ENCODE measurements around the gene APLF.

APLF gene

DNA sequence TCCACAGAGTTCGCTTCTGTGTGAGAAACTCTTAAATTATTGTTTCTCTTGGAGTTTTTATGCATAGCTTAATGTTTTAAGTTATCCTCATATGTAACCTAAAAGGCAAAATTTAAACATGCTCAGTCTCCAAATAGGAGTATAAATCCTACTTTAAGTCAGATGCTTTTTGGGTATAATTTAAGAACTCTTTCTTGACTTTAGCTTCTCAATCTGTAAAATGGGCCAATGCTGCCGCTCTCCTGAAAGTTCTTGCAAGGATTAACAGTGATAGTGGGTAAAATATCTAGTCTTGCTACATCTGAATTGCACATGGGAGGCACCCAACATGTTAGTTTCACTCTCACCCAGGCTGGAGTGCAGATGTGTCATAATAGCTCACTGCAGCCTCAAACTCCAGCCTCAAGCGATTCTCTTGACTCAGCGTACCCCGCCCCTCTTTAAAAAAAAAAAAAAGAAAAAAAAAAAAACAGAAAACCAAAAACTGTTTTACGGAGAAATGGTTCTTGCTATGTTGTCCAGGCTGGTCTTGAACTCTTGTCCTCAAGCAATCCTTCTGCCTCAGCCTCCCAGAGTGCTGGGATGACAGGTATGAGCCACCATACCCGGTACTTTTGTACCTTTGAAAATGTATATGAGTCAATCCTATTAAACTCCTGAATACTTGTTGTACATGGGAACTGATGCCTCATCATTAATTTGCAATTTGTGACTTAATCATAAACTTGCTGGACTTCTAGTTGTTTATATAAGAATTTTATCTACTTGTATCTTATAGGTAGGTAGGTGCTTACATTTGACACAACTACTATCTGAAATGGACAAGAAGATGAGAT is 2.1 kb upstream of the APLF start:
- WGBS (ENCODE audit: insufficient coverage, insufficient read length) = no CpG with 5 or more reads among the region's 7 CpGs
- Histone ChIP-seq H3K36me3 (ENCODE audit: control insufficient read depth, insufficient read depth, low read length) (no peaks in the 10 kb centered on the region), H3K27me3 (ENCODE audit: control insufficient read depth, insufficient read depth, low read length) (no peaks in the 10 kb centered on the region), H3K27ac (ENCODE audit: low read length) (no peak overlapping the region), H3K9me3 (ENCODE audit: control insufficient read depth, insufficient read depth, low read length) (no peaks in the 10 kb centered on the region), H3K4me1 (ENCODE audit: control insufficient read depth, insufficient read depth, low read length) (no peaks in the 10 kb centered on the region), H3K4me3 (ENCODE audit: low read length) (no peak overlapping the region)
- DNase-seq (ENCODE audit: low read depth, low spot score) = no peak

DNA sequence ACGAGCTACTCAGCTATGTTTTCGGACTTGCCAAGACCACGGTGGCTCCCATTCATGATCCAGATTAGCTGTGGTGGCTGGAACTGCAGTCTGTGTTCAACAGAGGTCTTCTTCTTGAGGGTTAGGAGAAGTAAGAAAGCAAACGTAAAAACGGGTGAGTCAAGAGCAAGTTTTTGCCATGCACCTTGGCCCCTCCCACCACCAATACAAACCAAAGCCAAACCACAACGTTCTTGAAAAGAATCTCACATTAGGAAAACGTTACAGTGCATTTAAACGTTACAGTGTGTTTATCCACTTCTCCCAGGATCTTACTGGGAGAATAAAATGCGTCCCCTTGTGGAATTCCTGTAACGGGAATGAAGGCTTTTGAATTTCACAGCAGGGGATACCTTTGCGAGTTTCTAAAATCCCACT is 1.0 kb upstream of the APLF start:
- Histone ChIP-seq H3K27me3 (ENCODE audit: control insufficient read depth, insufficient read depth, low read length) (no peaks in the 10 kb centered on the region), H3K36me3 (ENCODE audit: control insufficient read depth, insufficient read depth, low read length) (no peaks in the 10 kb centered on the region), H3K4me1 (ENCODE audit: control insufficient read depth, insufficient read depth, low read length) (no peaks in the 10 kb centered on the region), H3K4me3 (ENCODE audit: low read length) (peak overlapping the region; percentile 99; the same call in 1 of the 2 replicates), H3K9me3 (ENCODE audit: control insufficient read depth, insufficient read depth, low read length) (no peaks in the 10 kb centered on the region), H3K27ac (ENCODE audit: low read length) (no peak overlapping the region)
- WGBS (ENCODE audit: insufficient coverage, insufficient read length) = no CpG with 5 or more reads among the region's 11 CpGs
- no peak for DNase-seq (ENCODE audit: low read depth, low spot score)

DNA sequence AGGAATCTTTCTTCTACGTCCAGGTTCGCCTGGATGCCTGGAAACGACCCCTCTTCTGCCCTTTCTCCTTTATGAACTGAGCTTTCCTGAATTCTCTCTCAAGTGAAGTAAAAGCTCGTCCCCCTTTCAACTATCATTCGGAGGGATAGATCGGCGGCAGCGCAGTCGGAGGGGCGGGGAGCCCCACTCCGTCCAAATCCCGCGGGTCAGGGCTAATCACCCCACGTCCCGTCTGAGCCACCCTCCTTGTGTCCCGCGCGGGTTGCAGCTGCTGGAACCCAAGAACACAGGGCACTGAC is 658 bp upstream of the APLF start:
- H3K36me3 ChIP-seq (ENCODE audit: control insufficient read depth, insufficient read depth, low read length) = no peaks in the 10 kb centered on the region
- WGBS (ENCODE audit: insufficient coverage, insufficient read length) = no CpG with 5 or more reads among the region's 18 CpGs
- H3K4me1 ChIP-seq (ENCODE audit: control insufficient read depth, insufficient read depth, low read length) = no peaks in the 10 kb centered on the region
- H3K27me3 ChIP-seq (ENCODE audit: control insufficient read depth, insufficient read depth, low read length) = no peaks in the 10 kb centered on the region
- no peaks in the 10 kb centered on the region for H3K9me3 ChIP-seq (ENCODE audit: control insufficient read depth, insufficient read depth, low read length)
- no peak for DNase-seq (ENCODE audit: low read depth, low spot score)
- H3K27ac ChIP-seq (ENCODE audit: low read length) = no peak overlapping the region
- H3K4me3 ChIP-seq (ENCODE audit: low read length) = peak overlapping the region; percentile 99

DNA sequence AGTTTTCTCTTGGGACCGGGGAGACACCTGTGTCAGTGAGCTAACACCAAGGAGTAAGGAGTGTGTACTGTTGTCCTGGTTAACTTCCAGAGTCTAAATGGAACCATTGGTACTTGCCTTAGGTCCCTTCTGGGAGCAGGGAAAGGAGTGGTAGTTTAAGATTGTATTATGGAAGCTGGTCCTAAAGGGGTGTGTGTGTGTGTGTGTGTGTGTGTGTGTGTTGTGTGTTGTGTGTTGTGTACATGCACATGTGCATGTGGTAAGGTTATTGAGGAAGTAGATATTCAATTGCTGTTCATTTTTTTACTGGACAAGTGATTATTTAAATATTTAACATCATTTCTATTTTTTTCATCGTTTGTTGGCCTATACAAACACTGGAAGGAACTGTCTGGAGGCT is 1.4 kb downstream of the APLF start:
- H3K36me3 ChIP-seq (ENCODE audit: control insufficient read depth, insufficient read depth, low read length) = no peaks in the 10 kb centered on the region
- no peak for DNase-seq (ENCODE audit: low read depth, low spot score)
- H3K27me3 ChIP-seq (ENCODE audit: control insufficient read depth, insufficient read depth, low read length) = no peaks in the 10 kb centered on the region
- H3K4me1 ChIP-seq (ENCODE audit: control insufficient read depth, insufficient read depth, low read length) = no peaks in the 10 kb centered on the region
- WGBS (ENCODE audit: insufficient coverage, insufficient read length) = no CpG with 5 or more reads among the region's 2 CpGs
- H3K9me3 ChIP-seq (ENCODE audit: control insufficient read depth, insufficient read depth, low read length) = no peaks in the 10 kb centered on the region
- no peak overlapping the region for H3K27ac ChIP-seq (ENCODE audit: low read length)
- no peak overlapping the region for H3K4me3 ChIP-seq (ENCODE audit: low read length)

DNA sequence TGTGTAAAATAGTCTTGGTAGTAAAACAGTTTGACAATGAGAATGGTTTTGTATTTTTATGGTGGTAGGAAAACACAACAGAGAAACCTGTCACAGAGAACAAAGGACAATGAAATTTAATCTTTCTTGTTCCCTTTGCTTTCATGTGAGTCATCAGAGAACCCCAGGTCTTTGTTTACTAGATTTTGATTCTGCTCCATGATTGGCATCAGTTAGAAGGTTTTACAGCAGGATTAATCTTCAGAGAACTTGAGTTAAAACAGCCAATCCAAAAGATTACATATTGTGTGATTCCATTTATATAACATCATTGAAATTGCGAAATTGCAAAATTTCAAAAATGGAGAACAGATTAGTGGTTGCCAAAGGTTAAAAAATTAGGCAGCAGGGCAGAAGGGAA is 2.5 kb downstream of the APLF start:
- no peaks in the 10 kb centered on the region for H3K36me3 ChIP-seq (ENCODE audit: control insufficient read depth, insufficient read depth, low read length)
- DNase-seq (ENCODE audit: low read depth, low spot score) = no peak
- no peaks in the 10 kb centered on the region for H3K27me3 ChIP-seq (ENCODE audit: control insufficient read depth, insufficient read depth, low read length)
- H3K9me3 ChIP-seq (ENCODE audit: control insufficient read depth, insufficient read depth, low read length) = no peaks in the 10 kb centered on the region
- H3K27ac ChIP-seq (ENCODE audit: low read length) = no peak overlapping the region
- no peaks in the 10 kb centered on the region for H3K4me1 ChIP-seq (ENCODE audit: control insufficient read depth, insufficient read depth, low read length)
- H3K4me3 ChIP-seq (ENCODE audit: low read length) = no peak overlapping the region
- no CpG with 5 or more reads among the region's 1 CpG for WGBS (ENCODE audit: insufficient coverage, insufficient read length)

DNA sequence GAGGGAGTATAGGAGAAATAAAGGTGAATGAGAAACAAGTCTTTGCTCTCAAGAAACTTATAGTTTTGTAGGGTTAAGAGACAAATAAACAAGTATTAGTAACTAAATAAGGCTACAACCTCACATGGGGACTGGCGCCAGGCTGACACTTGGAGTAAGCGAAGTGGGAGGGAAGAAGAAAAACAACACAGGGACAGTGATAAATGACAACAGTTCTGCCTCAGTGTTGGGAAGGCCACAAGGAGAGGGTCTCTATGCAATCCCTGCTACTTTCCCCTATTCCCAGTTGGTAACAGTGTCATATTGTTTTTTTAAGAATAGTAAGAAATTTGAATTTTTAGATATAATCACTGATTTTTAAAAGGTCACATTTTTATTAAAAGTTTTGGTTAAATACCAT is 4.0 kb downstream of the APLF start:
- H3K9me3 ChIP-seq (ENCODE audit: control insufficient read depth, insufficient read depth, low read length) = no peaks in the 10 kb centered on the region
- no peak overlapping the region for H3K27ac ChIP-seq (ENCODE audit: low read length)

DNA sequence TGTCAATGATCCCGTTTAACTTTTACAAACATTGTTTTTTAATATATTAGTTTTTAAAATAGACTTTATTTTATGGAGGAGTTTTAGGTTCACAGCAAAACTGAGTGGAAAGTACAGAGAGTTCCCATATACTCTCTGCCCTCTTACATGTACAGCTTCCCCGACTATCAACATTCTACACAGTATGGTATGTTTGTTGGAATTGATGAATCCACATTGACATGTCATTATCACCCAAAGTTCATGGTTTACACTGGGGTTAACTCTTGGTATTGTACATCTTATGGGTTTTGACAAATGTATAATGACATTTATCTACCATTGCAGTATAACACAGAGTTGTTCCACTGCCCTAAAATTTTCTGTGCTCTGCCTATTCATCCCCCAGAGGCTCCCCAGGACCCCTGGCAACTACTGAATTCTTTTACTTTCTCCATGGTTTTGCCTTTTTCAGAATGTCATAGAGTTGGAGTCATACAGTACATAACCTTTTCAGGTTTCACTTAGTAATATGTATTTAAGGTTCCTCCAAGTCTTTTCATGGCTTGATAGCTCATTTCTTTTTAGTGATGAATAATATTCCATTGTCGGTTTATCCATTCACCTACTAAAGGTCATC is 5.5 kb downstream of the APLF start:
- no CpG with 5 or more reads among the region's 3 CpGs for WGBS (ENCODE audit: insufficient coverage, insufficient read length)
- Histone ChIP-seq H3K27me3 (ENCODE audit: control insufficient read depth, insufficient read depth, low read length) (no peaks in the 10 kb centered on the region), H3K4me1 (ENCODE audit: control insufficient read depth, insufficient read depth, low read length) (no peaks in the 10 kb centered on the region), H3K27ac (ENCODE audit: low read length) (no peak overlapping the region), H3K9me3 (ENCODE audit: control insufficient read depth, insufficient read depth, low read length) (no peaks in the 10 kb centered on the region), H3K4me3 (ENCODE audit: low read length) (no peak overlapping the region), H3K36me3 (ENCODE audit: control insufficient read depth, insufficient read depth, low read length) (no peaks in the 10 kb centered on the region)
- DNase-seq (ENCODE audit: low read depth, low spot score) = no peak

More for the DNA sequence above, 4.0 kb downstream of the APLF start:
- Histone ChIP-seq H3K27me3 (ENCODE audit: control insufficient read depth, insufficient read depth, low read length) (no peaks in the 10 kb centered on the region), H3K36me3 (ENCODE audit: control insufficient read depth, insufficient read depth, low read length) (no peaks in the 10 kb centered on the region), H3K4me3 (ENCODE audit: low read length) (no peak overlapping the region), H3K4me1 (ENCODE audit: control insufficient read depth, insufficient read depth, low read length) (no peaks in the 10 kb centered on the region)
- no peak for DNase-seq (ENCODE audit: low read depth, low spot score)
- no CpG with 5 or more reads among the region's 2 CpGs for WGBS (ENCODE audit: insufficient coverage, insufficient read length)

DNA sequence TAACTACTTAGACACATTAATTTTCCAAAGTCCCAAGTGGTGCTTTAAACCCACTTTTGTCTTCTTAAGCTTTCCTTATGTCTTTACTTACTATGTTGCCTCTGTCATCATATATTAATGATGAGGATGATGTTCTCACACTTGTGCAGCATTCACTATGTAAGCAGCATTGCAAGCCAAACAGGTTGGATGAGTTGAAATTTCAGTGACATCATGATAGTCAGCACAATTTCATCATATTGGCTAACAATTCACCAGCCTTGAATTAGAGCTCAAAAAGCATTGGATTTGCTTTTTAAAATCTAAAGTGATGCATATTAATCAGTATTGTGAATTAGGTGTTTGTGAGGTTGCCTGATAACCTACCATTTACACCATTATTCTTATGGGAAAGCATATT is 7.7 kb downstream of the APLF start:
- DNase-seq (ENCODE audit: low read depth, low spot score) = no peak
- Histone ChIP-seq H3K27ac (ENCODE audit: low read length) (no peak overlapping the region), H3K4me3 (ENCODE audit: low read length) (no peak overlapping the region), H3K4me1 (ENCODE audit: control insufficient read depth, insufficient read depth, low read length) (no peaks in the 10 kb centered on the region), H3K36me3 (ENCODE audit: control insufficient read depth, insufficient read depth, low read length) (no peaks in the 10 kb centered on the region), H3K9me3 (ENCODE audit: control insufficient read depth, insufficient read depth, low read length) (no peaks in the 10 kb centered on the region), H3K27me3 (ENCODE audit: control insufficient read depth, insufficient read depth, low read length) (no peaks in the 10 kb centered on the region)

DNA sequence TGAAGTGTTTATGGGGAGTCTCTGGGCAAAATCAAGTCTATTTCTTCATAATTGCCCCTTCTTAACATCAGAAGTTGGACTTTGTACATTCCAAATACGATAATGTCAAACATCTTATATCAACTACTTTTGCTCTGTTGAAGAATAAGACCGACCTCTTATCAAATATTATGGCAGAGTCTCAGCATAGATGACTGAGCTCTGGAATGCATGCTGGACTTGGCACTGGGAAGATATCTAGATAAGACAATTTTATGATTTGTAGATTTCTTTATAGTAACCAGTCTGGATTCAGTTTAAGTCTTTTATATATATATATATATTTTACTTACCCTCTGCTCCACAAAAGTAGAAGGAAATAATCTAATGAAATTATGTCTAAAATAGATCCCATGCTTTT is 8.2 kb downstream of the APLF start:
- DNase-seq (ENCODE audit: low read depth, low spot score) = no peak
- Histone ChIP-seq H3K27ac (ENCODE audit: low read length) (no peak overlapping the region), H3K9me3 (ENCODE audit: control insufficient read depth, insufficient read depth, low read length) (no peaks in the 10 kb centered on the region), H3K4me1 (ENCODE audit: control insufficient read depth, insufficient read depth, low read length) (no peaks in the 10 kb centered on the region), H3K36me3 (ENCODE audit: control insufficient read depth, insufficient read depth, low read length) (no peaks in the 10 kb centered on the region), H3K27me3 (ENCODE audit: control insufficient read depth, insufficient read depth, low read length) (no peaks in the 10 kb centered on the region), H3K4me3 (ENCODE audit: low read length) (no peak overlapping the region)
- WGBS (ENCODE audit: insufficient coverage, insufficient read length) = no CpG with 5 or more reads among the region's 2 CpGs

DNA sequence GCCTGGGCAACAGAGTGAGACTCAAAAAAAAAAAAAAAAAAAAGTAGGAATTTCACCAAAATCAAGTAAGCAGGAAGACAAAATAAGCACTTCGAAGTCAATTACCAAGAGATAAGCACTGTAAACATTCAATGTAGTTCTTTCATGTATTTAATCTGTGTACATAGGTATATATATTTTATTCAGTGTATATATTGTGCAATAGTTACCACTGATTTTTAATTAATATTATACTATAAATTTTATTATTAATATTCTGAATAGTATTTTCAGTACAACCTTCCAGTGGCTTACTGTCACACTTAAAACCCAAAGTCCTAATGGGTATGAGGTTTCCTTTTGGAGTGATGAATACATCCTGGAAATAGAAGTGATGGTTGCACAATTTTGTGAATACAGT is 9.1 kb downstream of the APLF start:
- WGBS (ENCODE audit: insufficient coverage, insufficient read length) = no CpG with 5 or more reads among the region's 1 CpG

DNA sequence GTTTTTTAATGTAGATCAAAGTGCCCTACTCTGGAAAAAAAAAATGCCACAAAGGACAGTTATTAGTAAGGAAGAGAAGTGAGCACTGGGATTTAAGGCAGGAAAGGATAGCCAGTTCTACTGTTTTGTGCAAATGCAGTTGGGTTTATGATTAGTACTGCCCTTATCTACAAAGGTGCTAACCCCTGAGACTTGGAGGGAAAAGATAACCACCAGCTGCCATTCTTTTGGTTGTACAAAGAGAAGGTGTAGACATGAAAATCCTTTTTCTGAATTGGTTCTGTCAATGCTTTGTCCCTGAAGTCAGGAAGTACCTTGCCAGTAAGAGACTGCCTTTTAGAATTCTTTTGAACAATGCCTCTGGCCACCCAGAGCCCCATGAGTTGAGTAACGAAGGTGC is 11.3 kb downstream of the APLF start:
- no peak overlapping the region for H3K27ac ChIP-seq (ENCODE audit: low read length)
- no peaks in the 10 kb centered on the region for H3K27me3 ChIP-seq (ENCODE audit: control insufficient read depth, insufficient read depth, low read length)
- H3K4me1 ChIP-seq (ENCODE audit: control insufficient read depth, insufficient read depth, low read length) = no peaks in the 10 kb centered on the region
- H3K9me3 ChIP-seq (ENCODE audit: control insufficient read depth, insufficient read depth, low read length) = no peaks in the 10 kb centered on the region
- no peak overlapping the region for H3K4me3 ChIP-seq (ENCODE audit: low read length)
- H3K36me3 ChIP-seq (ENCODE audit: control insufficient read depth, insufficient read depth, low read length) = no peaks in the 10 kb centered on the region
- DNase-seq (ENCODE audit: low read depth, low spot score) = no peak
- WGBS (ENCODE audit: insufficient coverage, insufficient read length) = no CpG with 5 or more reads among the region's 1 CpG

More for the DNA sequence above, 9.1 kb downstream of the APLF start:
- H3K9me3 ChIP-seq (ENCODE audit: control insufficient read depth, insufficient read depth, low read length) = no peaks in the 10 kb centered on the region
- H3K36me3 ChIP-seq (ENCODE audit: control insufficient read depth, insufficient read depth, low read length) = no peaks in the 10 kb centered on the region
- no peaks in the 10 kb centered on the region for H3K27me3 ChIP-seq (ENCODE audit: control insufficient read depth, insufficient read depth, low read length)
- H3K4me3 ChIP-seq (ENCODE audit: low read length) = no peak overlapping the region
- H3K4me1 ChIP-seq (ENCODE audit: control insufficient read depth, insufficient read depth, low read length) = no peaks in the 10 kb centered on the region
- no peak for DNase-seq (ENCODE audit: low read depth, low spot score)
- no peak overlapping the region for H3K27ac ChIP-seq (ENCODE audit: low read length)

Data from iPS DF 6.9 (cell line).